GM23338 (cell line): ENCODE measurements around the gene AZIN2. TPM values are rescaled to one million over a fixed set of nuclear protein-coding genes. Genes with fewer than 3 reads are reported as not detected.

Experiments
- ATAC-seq: fragments of 200-7000 bp; cut with Tn5 transposase; 3 replicates; pipeline ENCODE4 v1.9.1; 2020
- DNase-seq: peaks from one replicate; pipeline ENCODE4 v3.0.0-alpha.2; 2015; ENCODE audit warnings: low spot score
- H2AFZ ChIP-seq: fragments of 200-600 bp; sonication (generic); 2 replicates; pipeline ENCODE4 v1.8.0; 2016; ENCODE audit warnings: antibody characterized with exemption, mild to moderate bottlenecking, moderate library complexity
- H3F3A ChIP-seq: fragments of 200-600 bp; sonication (generic); replicated peaks from 2 replicates; pipeline ENCODE4 v1.8.0; 2017; ENCODE audit warnings: antibody characterized with exemption, mixed run types, low read depth
- H3K27ac ChIP-seq: fragments of 200-600 bp; sonication (generic); 2 replicates; pipeline ENCODE4 v1.6.1; 2016; ENCODE audit warnings: low read depth
- H3K27me3 ChIP-seq: fragments of 200-600 bp; sonication (generic); 2 replicates; pipeline ENCODE4 v1.8.0; 2016; ENCODE audit warnings: mild to moderate bottlenecking, mixed run types, moderate library complexity; ENCODE audit not compliant: insufficient read depth
- H3K36me3 ChIP-seq: fragments of 200-600 bp; sonication (generic); 2 replicates; pipeline ENCODE4 v1.8.0; 2016; ENCODE audit warnings: mild to moderate bottlenecking; ENCODE audit not compliant: insufficient read depth
- H3K4me1 ChIP-seq: fragments of 200-600 bp; sonication (generic); 2 replicates; pipeline ENCODE4 v1.8.0; 2016; ENCODE audit warnings: mild to moderate bottlenecking, moderate library complexity; ENCODE audit not compliant: insufficient read depth
- H3K4me2 ChIP-seq: fragments of 200-600 bp; sonication (generic); 2 replicates; pipeline ENCODE4 v1.7.1; 2017; ENCODE audit warnings: mixed run types
- H3K4me3 ChIP-seq: fragments of 200-600 bp; sonication (generic); 2 replicates; pipeline ENCODE4 v1.6.1; 2016; ENCODE audit warnings: mixed run types
- H3K79me2 ChIP-seq: fragments of 200-600 bp; sonication (generic); replicated peaks from 2 replicates; pipeline ENCODE4 v1.8.0; 2017; ENCODE audit warnings: mild to moderate bottlenecking; ENCODE audit not compliant: insufficient read depth
- H3K9me2 ChIP-seq: fragments of 200-600 bp; sonication (generic); 2 replicates; pipeline ENCODE4 v1.8.0; 2017; ENCODE audit not compliant: insufficient read depth
- H4K20me1 ChIP-seq: fragments of 200-600 bp; sonication (generic); replicated peaks from 2 replicates; pipeline ENCODE4 v1.8.0; 2017; ENCODE audit warnings: mild to moderate bottlenecking; ENCODE audit not compliant: insufficient read depth
- H3K27ac Mint-ChIP-seq: 2 replicates; pipeline ENCODE4 v1.8.0; 2020; ENCODE audit warnings: inconsistent platforms, mild to moderate bottlenecking, moderate library complexity, mixed read lengths
- H3K27me3 Mint-ChIP-seq: 3 replicates; pipeline ENCODE4 v1.8.0; 2022; ENCODE audit warnings: low read depth, mild to moderate bottlenecking, moderate library complexity, mixed read lengths, inconsistent platforms; ENCODE audit not compliant: insufficient read depth, poor library complexity
- H3K36me3 Mint-ChIP-seq: 3 replicates; pipeline ENCODE4 v1.8.0; 2021; ENCODE audit warnings: low read depth, mild to moderate bottlenecking, inconsistent platforms, moderate library complexity, mixed read lengths
- H3K4me1 Mint-ChIP-seq: 3 replicates; pipeline ENCODE4 v1.8.0; 2020; ENCODE audit warnings: mild to moderate bottlenecking, inconsistent platforms, mixed read lengths
- H3K4me3 Mint-ChIP-seq: 3 replicates; pipeline ENCODE4 v1.8.0; 2021; ENCODE audit warnings: moderate library complexity, mild to moderate bottlenecking, inconsistent platforms, mixed read lengths
- H3K9me3 Mint-ChIP-seq: 3 replicates; pipeline ENCODE4 v1.8.0; 2020; ENCODE audit warnings: moderate library complexity, mild to moderate bottlenecking, inconsistent platforms, mixed read lengths
- CREB1 ChIP-seq: fragments of 250-450 bp; sonication (Bioruptor Pico); IDR thresholded peaks from 2 replicates; pipeline ENCODE4 v1.5.0; 2020; ENCODE audit warnings: low read depth, mild to moderate bottlenecking, moderate library complexity
- ETS1 ChIP-seq: IDR thresholded peaks from 2 replicates; pipeline ENCODE4 v1.6.1; 2016; ENCODE audit warnings: antibody characterized with exemption
- EZH2phosphoT487 ChIP-seq: fragments of 200-600 bp; sonication (generic); IDR thresholded peaks from one replicate; pipeline ENCODE4 v1.8.1; 2018; ENCODE audit warnings: antibody characterized with exemption; ENCODE audit not compliant: unreplicated experiment
- JUNB ChIP-seq: IDR thresholded peaks from one replicate; pipeline ENCODE4 v1.6.1; 2016; ENCODE audit warnings: antibody characterized with exemption; ENCODE audit not compliant: unreplicated experiment
- NANOG ChIP-seq: IDR thresholded peaks from 2 replicates; pipeline ENCODE4 v1.6.1; 2016; ENCODE audit warnings: antibody characterized with exemption, borderline replicate concordance
- POLR2AphosphoS5 ChIP-seq: IDR thresholded peaks from 2 replicates; pipeline ENCODE4 v1.6.1; 2016; ENCODE audit warnings: antibody characterized with exemption, low read depth
- polyA plus RNA-seq: library from polyadenylated mRNA; unstranded; fragments of >200 nt; fragmentation: Nextera tagmentation; extraction: Ambion mirVana; gene quantifications from 2 replicates; pipeline ENCODE4 v1.2.1, GENCODE V29; 2016
- total RNA-seq: library from RNA; depleted of rRNA; stranded (reverse); fragments of >200 nt; shearing (Covaris generic); gene quantifications from 2 replicates; pipeline ENCODE4 v1.2.3, GENCODE V29; 2014
- TF ChIP-seq, protein P1 (sequence below): IDR thresholded peaks from one replicate; pipeline ENCODE4 v1.6.1; 2018; ENCODE audit warnings: antibody characterized with exemption; ENCODE audit not compliant: unreplicated experiment
- TF ChIP-seq, protein P2 (sequence below), 2 experiments: fragments of 200-600 bp in 1 of 2; sonication (generic) in 1 of 2; conservative IDR thresholded peaks; 2 replicates each; pipeline versions ENCODE4 v1.5.1 to v1.6.1; 2016 to 2017; ENCODE audit warnings: antibody characterized with exemption in 2 of 2, low read depth in 2 of 2, mild to moderate bottlenecking in 2 of 2, moderate library complexity in 1 of 2
- TF ChIP-seq, protein P3 (sequence below): fragments of 250-450 bp; sonication (Bioruptor Pico); IDR thresholded peaks from 2 replicates; pipeline ENCODE4 v1.5.0; 2020; ENCODE audit warnings: mild to moderate bottlenecking, moderate library complexity

AZIN2 gene
- total and polyA plus RNA-seq, 2 experiments from 2014 or later, result 0.37 to 1.2 TPM

- H3F3A ChIP-seq, result no peaks in the 10 kb centered on the region; the same call in 1 of the 2 replicates
- 0 out of 2 replicates have a peak, but pooled peaks cover 5% of the 10 kb centered on the region for H3K27me3 ChIP-seq
- peaks cover 11% of the 10 kb centered on the region for H3K27me3 Mint-ChIP-seq
- H3K4me3 ChIP-seq, result no peak overlapping the region
- H2AFZ ChIP-seq, result no peak overlapping the region
- TF ChIP-seq, protein P1, sequence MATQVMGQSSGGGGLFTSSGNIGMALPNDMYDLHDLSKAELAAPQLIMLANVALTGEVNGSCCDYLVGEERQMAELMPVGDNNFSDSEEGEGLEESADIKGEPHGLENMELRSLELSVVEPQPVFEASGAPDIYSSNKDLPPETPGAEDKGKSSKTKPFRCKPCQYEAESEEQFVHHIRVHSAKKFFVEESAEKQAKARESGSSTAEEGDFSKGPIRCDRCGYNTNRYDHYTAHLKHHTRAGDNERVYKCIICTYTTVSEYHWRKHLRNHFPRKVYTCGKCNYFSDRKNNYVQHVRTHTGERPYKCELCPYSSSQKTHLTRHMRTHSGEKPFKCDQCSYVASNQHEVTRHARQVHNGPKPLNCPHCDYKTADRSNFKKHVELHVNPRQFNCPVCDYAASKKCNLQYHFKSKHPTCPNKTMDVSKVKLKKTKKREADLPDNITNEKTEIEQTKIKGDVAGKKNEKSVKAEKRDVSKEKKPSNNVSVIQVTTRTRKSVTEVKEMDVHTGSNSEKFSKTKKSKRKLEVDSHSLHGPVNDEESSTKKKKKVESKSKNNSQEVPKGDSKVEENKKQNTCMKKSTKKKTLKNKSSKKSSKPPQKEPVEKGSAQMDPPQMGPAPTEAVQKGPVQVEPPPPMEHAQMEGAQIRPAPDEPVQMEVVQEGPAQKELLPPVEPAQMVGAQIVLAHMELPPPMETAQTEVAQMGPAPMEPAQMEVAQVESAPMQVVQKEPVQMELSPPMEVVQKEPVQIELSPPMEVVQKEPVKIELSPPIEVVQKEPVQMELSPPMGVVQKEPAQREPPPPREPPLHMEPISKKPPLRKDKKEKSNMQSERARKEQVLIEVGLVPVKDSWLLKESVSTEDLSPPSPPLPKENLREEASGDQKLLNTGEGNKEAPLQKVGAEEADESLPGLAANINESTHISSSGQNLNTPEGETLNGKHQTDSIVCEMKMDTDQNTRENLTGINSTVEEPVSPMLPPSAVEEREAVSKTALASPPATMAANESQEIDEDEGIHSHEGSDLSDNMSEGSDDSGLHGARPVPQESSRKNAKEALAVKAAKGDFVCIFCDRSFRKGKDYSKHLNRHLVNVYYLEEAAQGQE, result no peak
- no peak overlapping the region for H3K27ac ChIP-seq
- no peak overlapping the region for H3K27ac Mint-ChIP-seq
- ATAC-seq, result no peak
- no peaks in the 10 kb centered on the region for H3K9me3 Mint-ChIP-seq
- DNase-seq, result no peak
- no peak overlapping the region for H3K4me3 Mint-ChIP-seq
- no peaks in the 10 kb centered on the region for H3K79me2 ChIP-seq
- no peaks in the 10 kb centered on the region for H3K36me3 ChIP-seq
- H4K20me1 ChIP-seq, result no peaks in the 10 kb centered on the region
- peaks cover 23% of the 10 kb centered on the region for H3K4me1 ChIP-seq
- H3K4me1 Mint-ChIP-seq, result peaks cover 14% of the 10 kb centered on the region
- no peak overlapping the region for H3K4me2 ChIP-seq
- peaks cover 3% of the 10 kb centered on the region; the same call in 1 of the 2 replicates for H3K9me2 ChIP-seq
- peaks cover 5% of the 10 kb centered on the region for H3K36me3 Mint-ChIP-seq
These were observed 49.3 kb downstream of the AZIN2 start for GRCh38 chr1:33130297-33130696.

DNA sequence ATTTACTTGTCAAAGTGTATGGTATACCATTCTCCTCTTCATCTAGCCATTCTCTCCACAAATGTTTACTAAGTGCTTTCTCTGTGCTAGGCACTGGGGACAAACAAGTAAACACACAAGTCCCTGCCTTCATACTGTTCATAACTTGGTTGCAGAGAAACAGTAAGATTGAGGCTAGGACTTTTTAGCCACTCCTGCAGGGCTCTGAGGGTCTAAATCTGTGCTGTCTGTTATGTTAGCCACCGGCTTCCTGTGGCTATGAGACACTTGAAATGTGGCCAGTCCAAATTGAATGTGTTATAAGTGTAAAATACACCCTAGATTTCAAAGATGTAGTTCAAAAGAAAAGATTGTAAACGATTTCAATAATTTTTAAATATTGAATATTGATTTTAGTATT, 50.2 kb downstream of the AZIN2 start:
- peaks cover 3% of the 10 kb centered on the region; the same call in 1 of the 2 replicates for H3K9me2 ChIP-seq
- H3K4me1 Mint-ChIP-seq, result peaks cover 13% of the 10 kb centered on the region
- ATAC-seq, result no peak
- TF ChIP-seq, protein P2, sequence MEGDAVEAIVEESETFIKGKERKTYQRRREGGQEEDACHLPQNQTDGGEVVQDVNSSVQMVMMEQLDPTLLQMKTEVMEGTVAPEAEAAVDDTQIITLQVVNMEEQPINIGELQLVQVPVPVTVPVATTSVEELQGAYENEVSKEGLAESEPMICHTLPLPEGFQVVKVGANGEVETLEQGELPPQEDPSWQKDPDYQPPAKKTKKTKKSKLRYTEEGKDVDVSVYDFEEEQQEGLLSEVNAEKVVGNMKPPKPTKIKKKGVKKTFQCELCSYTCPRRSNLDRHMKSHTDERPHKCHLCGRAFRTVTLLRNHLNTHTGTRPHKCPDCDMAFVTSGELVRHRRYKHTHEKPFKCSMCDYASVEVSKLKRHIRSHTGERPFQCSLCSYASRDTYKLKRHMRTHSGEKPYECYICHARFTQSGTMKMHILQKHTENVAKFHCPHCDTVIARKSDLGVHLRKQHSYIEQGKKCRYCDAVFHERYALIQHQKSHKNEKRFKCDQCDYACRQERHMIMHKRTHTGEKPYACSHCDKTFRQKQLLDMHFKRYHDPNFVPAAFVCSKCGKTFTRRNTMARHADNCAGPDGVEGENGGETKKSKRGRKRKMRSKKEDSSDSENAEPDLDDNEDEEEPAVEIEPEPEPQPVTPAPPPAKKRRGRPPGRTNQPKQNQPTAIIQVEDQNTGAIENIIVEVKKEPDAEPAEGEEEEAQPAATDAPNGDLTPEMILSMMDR (conservative IDR thresholded peaks at IDR 0.05; ENCODE audit: low read depth in 2 of 2), result no peak
- TF ChIP-seq, protein P3, sequence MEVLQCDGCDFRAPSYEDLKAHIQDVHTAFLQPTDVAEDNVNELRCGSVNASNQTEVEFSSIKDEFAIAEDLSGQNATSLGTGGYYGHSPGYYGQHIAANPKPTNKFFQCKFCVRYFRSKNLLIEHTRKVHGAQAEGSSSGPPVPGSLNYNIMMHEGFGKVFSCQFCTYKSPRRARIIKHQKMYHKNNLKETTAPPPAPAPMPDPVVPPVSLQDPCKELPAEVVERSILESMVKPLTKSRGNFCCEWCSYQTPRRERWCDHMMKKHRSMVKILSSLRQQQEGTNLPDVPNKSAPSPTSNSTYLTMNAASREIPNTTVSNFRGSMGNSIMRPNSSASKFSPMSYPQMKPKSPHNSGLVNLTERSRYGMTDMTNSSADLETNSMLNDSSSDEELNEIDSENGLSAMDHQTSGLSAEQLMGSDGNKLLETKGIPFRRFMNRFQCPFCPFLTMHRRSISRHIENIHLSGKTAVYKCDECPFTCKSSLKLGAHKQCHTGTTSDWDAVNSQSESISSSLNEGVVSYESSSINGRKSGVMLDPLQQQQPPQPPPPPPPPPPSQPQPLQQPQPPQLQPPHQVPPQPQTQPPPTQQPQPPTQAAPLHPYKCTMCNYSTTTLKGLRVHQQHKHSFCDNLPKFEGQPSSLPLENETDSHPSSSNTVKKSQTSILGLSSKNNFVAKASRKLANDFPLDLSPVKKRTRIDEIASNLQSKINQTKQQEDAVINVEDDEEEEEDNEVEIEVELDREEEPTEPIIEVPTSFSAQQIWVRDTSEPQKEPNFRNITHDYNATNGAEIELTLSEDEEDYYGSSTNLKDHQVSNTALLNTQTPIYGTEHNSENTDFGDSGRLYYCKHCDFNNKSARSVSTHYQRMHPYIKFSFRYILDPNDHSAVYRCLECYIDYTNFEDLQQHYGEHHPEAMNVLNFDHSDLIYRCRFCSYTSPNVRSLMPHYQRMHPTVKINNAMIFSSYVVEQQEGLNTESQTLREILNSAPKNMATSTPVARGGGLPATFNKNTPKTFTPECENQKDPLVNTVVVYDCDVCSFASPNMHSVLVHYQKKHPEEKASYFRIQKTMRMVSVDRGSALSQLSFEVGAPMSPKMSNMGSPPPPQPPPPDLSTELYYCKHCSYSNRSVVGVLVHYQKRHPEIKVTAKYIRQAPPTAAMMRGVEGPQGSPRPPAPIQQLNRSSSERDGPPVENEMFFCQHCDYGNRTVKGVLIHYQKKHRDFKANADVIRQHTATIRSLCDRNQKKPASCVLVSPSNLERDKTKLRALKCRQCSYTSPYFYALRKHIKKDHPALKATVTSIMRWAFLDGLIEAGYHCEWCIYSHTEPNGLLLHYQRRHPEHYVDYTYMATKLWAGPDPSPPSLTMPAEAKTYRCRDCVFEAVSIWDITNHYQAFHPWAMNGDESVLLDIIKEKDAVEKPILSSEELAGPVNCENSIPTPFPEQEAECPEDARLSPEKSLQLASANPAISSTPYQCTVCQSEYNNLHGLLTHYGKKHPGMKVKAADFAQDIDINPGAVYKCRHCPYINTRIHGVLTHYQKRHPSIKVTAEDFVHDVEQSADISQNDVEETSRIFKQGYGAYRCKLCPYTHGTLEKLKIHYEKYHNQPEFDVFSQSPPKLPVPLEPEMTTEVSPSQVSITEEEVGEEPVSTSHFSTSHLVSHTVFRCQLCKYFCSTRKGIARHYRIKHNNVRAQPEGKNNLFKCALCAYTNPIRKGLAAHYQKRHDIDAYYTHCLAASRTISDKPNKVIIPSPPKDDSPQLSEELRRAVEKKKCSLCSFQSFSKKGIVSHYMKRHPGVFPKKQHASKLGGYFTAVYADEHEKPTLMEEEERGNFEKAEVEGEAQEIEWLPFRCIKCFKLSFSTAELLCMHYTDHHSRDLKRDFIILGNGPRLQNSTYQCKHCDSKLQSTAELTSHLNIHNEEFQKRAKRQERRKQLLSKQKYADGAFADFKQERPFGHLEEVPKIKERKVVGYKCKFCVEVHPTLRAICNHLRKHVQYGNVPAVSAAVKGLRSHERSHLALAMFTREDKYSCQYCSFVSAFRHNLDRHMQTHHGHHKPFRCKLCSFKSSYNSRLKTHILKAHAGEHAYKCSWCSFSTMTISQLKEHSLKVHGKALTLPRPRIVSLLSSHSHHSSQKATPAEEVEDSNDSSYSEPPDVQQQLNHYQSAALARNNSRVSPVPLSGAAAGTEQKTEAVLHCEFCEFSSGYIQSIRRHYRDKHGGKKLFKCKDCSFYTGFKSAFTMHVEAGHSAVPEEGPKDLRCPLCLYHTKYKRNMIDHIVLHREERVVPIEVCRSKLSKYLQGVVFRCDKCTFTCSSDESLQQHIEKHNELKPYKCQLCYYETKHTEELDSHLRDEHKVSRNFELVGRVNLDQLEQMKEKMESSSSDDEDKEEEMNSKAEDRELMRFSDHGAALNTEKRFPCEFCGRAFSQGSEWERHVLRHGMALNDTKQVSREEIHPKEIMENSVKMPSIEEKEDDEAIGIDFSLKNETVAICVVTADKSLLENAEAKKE (CRISPR knock-in tag), result no peak
- TF ChIP-seq JUNB, result no peak
- no peak for TF ChIP-seq POLR2AphosphoS5
- TF ChIP-seq CREB1 (CRISPR knock-in tag), result no peak
- no peak for TF ChIP-seq NANOG
- no peak for TF ChIP-seq EZH2phosphoT487
- TF ChIP-seq ETS1, result no peak

More for the DNA sequence above, 50.2 kb downstream of the AZIN2 start:
- H3K4me2 ChIP-seq, result no peak overlapping the region
- H3K27ac Mint-ChIP-seq, result no peak overlapping the region
- H3K79me2 ChIP-seq, result no peaks in the 10 kb centered on the region
- H3K36me3 ChIP-seq, result no peaks in the 10 kb centered on the region
- H3K36me3 Mint-ChIP-seq, result no peaks in the 10 kb centered on the region; the same call in 2 of the 3 replicates
- no peaks in the 10 kb centered on the region for H3K27me3 ChIP-seq
- H3F3A ChIP-seq, result no peaks in the 10 kb centered on the region; the same call in 1 of the 2 replicates
- H3K4me3 ChIP-seq, result no peak overlapping the region
- H3K27ac ChIP-seq, result no peak overlapping the region
- H3K4me1 ChIP-seq, result peaks cover 23% of the 10 kb centered on the region
- no peak for DNase-seq
- no peaks in the 10 kb centered on the region for H4K20me1 ChIP-seq
- no peaks in the 10 kb centered on the region for H3K9me3 Mint-ChIP-seq
- peaks cover 8% of the 10 kb centered on the region for H3K27me3 Mint-ChIP-seq
- no peak overlapping the region for H3K4me3 Mint-ChIP-seq
- no peak overlapping the region for H2AFZ ChIP-seq
